ENCODE measurements around the gene SLC13A3. TPM values are rescaled to one million over a fixed set of nuclear protein-coding genes. Genes with fewer than 3 reads are reported as not detected.
"Not testable (repeated sequence)": the region's sequence is repeated elsewhere in the genome, so short reads cannot be mapped to it uniquely, and the experiment has no call there.

Gene SLC13A3
- polyA plus RNA-seq, 3 donors = 17.4 to 24.8 (median 19.7) TPM

DNA sequence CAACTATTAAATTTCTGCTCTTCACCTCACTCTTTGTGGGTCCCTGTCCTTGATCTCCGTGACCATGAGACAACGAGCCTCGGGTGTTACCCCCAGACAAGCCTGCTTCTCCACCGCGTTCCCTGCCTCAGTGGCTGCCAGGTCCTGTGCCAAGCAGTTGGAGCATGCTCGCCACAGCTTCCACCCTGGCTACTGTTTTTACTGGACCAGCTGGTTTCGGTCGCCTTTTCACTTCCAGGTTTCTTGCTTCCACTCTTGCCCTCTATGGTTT lies 32.3 kb upstream of the SLC13A3 start:
- DNase-seq (ENCODE audit: extremely low read depth in 1 of 11, low read depth in 9 of 11, low spot score in 4 of 11) = no peak

DNA sequence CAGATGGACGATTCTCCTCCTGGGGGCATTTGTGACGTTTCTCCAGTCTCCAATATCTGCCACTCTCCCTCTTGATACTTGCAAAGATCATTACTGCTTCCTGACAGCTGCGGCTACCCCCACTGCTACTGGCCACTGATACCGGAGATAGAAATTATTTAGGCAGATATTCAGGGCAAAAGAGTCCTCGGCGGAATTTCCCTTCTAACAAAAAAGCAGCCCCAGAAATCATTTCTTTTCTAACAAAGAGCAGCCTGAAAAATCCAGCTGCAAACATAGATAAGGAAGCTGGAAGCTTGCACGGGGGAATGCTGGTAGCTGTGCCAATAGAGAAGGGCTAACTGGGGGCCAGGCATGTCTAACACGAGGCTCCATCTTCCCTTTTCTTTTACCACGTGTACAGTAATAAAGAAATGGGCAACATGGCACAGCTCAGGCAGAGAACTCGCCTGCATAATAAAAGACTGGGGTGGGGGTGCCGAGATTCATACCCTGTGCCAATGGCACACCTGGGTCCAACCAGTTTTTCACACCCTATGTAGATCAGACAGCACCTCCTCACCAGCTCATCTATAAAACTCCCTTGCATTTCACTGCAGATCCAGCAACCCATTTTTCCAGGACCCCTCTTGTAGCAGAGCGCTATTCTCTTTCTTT lies 31.9 kb upstream of the SLC13A3 start:
- DNase-seq (ENCODE audit: extremely low read depth in 1 of 11, low read depth in 9 of 11, low spot score in 4 of 11) = no peak

- no peak for DNase-seq (ENCODE audit: extremely low read depth in 1 of 11, low read depth in 9 of 11, low spot score in 4 of 11)
Observed at GRCh38 chr20:46682063-46682821, 31.0 kb upstream of the SLC13A3 start.

- DNase-seq (ENCODE audit: extremely low read depth in 1 of 11, low read depth in 9 of 11, low spot score in 4 of 11) = peak in 8 of 11 donors; percentile 45 to 70 (median 56)
Observed at GRCh38 chr20:46681032-46681854, 30.0 kb upstream of the SLC13A3 start.

- no peak for DNase-seq (ENCODE audit: extremely low read depth in 1 of 11, low read depth in 9 of 11, low spot score in 4 of 11)
Observed at GRCh38 chr20:46680684-46681031, 29.4 kb upstream of the SLC13A3 start.

DNA sequence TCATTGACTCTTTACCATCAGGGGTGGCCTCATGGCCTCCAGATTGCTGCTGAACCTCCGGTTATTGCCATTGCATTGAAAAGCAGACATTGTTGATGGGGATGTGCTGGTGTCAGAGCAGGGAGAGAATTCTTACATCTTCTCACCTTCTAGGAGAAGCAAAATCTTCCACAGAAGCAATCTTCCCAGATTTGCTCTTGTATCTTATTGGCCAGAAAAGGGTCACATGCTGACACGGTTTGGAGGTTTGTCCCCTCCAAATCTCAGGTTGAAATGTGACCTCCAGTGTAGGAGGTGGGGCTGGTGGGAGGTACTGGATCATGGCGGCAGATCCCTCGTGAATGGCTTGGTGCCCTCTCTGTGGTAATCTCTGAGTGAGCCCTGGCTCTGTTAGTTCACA lies 27.3 kb upstream of the SLC13A3 start:
- DNase-seq (ENCODE audit: extremely low read depth in 1 of 11, low read depth in 9 of 11, low spot score in 4 of 11) = no peak

GRCh38 chr20:46677608-46678007 lies 26.3 kb upstream of the SLC13A3 start:
- DNase-seq (ENCODE audit: extremely low read depth in 1 of 11, low read depth in 9 of 11, low spot score in 4 of 11) = no peak

DNA sequence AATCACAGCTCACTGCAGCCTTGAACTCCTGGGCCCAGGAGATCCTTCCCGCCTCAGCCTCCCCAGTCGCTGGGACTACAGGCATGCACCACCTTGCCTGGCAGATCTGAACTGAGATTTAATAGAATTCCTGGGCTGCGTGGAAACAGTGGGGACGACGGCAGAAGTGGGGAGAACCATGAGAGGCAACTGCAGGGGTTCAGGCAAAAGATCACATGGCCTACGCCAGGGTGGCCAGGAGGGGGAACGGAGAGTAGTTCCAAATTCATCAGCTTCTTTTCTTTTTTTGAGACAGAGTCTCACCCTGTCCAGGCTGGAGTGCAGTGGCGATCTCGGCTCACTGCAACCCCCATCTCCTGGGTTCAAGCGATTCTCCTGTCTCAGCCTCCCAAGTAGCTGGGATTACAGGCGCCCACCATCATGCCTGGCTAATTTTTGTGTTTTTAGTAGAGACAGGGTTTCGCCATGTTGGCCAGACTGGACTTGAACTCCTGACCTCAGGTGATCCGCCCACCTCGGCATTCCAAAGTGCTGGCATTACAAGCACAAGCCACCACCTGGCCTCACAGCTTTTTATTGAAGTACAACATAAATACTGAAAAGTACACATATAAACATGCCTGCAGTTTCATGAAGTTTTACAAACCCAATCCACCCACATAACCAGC lies 25.5 kb upstream of the SLC13A3 start:
- DNase-seq (ENCODE audit: extremely low read depth in 1 of 11, low read depth in 9 of 11, low spot score in 4 of 11) = not testable (repeated sequence)

DNA sequence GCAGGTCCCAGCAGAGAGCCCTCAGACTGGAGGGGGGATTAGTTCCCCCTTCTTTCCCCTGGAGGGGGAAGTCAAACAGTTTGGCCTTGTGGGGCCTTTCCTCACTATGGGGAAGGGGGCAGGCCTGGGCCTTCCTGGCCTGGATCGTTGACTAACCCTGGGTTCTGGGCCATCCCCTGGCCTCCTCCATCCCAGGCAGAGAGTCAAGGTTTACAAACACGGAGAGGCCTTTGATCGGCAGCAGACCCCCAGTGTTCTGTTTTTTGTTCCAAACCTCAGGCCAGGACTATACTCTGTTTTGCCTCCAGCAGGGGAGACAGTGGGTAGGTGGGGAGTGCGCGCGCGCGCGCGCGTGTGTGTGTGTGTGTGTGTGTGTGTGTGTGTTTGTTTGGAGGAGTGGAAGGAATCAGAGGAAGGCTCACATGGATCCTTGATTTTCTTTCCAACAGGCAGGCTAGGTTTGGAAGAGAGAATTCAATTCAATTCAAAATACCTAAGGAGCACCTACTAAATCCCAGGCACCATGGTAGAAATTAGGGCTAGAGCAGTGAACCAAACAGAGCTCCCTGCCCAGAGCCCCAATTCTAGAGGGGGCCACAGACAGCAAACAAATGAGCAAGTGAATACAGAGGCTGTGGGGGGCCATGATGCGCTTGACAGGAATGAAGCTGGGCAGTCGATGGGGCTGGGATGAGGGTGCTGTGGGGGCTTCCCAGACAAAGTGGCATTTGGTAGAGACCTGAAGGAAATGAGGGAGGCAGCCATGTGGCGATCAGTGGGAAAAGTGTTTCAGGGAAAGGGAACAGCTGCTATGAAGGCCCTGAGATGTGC lies 23.2 kb upstream of the SLC13A3 start:
- DNase-seq (ENCODE audit: extremely low read depth in 1 of 11, low read depth in 9 of 11, low spot score in 4 of 11) = no peak

- DNase-seq (ENCODE audit: extremely low read depth in 1 of 11, low read depth in 9 of 11, low spot score in 4 of 11) = no peak
Observed at GRCh38 chr20:46673394-46674252, 22.4 kb upstream of the SLC13A3 start.

DNA sequence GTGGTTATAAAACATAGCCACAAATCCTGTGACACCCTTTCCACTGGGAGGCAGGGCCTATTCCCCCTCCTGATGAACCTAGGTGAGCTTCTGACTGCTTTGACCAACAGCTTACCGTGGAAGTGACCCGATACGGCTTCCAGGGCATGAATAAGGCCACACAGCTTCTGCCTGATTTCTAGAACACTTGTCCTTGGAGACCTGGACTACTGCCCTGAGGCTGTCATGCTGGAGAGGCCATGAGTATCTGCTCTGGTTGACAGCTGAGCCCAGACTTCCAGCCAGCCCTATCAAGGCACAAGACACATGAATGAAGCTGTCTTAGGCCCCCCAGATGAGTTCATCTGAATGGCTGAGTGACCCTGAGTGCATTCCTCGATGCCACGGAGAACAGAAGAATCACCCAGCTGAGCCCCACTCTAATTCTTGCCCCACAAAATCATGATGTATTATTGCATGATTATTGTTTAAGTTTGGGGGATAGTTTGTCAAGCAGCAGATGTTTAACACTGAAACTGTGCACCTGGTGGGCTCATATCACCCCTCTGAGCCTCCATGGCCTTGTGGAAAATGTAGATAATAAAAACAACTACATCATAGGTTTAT lies 21.4 kb upstream of the SLC13A3 start:
- DNase-seq (ENCODE audit: extremely low read depth in 1 of 11, low read depth in 9 of 11, low spot score in 4 of 11) = no peak

- no peak for DNase-seq (ENCODE audit: extremely low read depth in 1 of 11, low read depth in 9 of 11, low spot score in 4 of 11)
Observed at GRCh38 chr20:46671866-46672542, 20.7 kb upstream of the SLC13A3 start.

- no peak for DNase-seq (ENCODE audit: extremely low read depth in 1 of 11, low read depth in 9 of 11, low spot score in 4 of 11)
Observed at GRCh38 chr20:46670585-46671584, 19.6 kb upstream of the SLC13A3 start.

DNA sequence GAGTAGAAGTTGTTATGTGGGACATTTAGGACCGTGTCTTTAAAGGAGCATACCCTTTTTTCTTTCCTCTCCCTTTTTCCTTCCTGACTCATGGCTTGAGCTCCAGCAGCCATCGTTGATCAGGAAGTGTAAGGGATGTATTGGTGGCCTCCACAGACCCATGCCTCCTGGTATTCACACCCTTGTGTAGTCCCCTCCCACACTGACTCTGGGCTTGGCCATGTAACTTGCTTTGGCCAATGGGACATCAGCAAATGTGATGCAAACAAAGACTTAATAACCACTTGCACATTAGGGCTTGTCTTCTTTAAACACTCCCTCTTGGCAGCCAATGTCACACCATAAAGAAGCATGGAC lies 18.9 kb upstream of the SLC13A3 start:
- DNase-seq (ENCODE audit: extremely low read depth in 1 of 11, low read depth in 9 of 11, low spot score in 4 of 11) = no peak

GRCh38 chr20:46666818-46667515 lies 15.7 kb upstream of the SLC13A3 start:
- no peak for DNase-seq (ENCODE audit: extremely low read depth in 1 of 11, low read depth in 9 of 11, low spot score in 4 of 11)
